GM23248 (cell line): ENCODE results near the gene WWOX. TPM values are rescaled to one million over a fixed set of nuclear protein-coding genes. Genes with fewer than 3 reads are reported as not detected.

Experiments
- DNase-seq: peaks from one replicate; pipeline ENCODE4 v3.0.0-alpha.2; 2015
- H2AFZ ChIP-seq: fragments of 200-600 bp; sonication (generic); 2 replicates; pipeline ENCODE4 v1.6.1; 2016; ENCODE audit warnings: antibody characterized with exemption
- H3F3A ChIP-seq: fragments of 200-600 bp; sonication (generic); 2 replicates; pipeline ENCODE4 v1.6.1; 2016; ENCODE audit warnings: mild to moderate bottlenecking, antibody characterized with exemption, mixed run types; ENCODE audit not compliant: insufficient read depth
- H3K27ac ChIP-seq: fragments of 200-600 bp; sonication (generic); 2 replicates; pipeline ENCODE4 v1.5.1; 2016; ENCODE audit warnings: mild to moderate bottlenecking
- H3K27me3 ChIP-seq: fragments of 200-600 bp; sonication (generic); replicated peaks from 2 replicates; pipeline ENCODE4 v1.6.1; 2016; ENCODE audit warnings: mild to moderate bottlenecking; ENCODE audit not compliant: insufficient read depth
- H3K36me3 ChIP-seq: fragments of 200-600 bp; sonication (generic); 2 replicates; pipeline ENCODE4 v1.6.1; 2016; ENCODE audit warnings: low read depth, mild to moderate bottlenecking
- H3K4me1 ChIP-seq: fragments of 200-600 bp; sonication (generic); 2 replicates; pipeline ENCODE4 v1.6.1; 2016; ENCODE audit warnings: mild to moderate bottlenecking; ENCODE audit not compliant: insufficient read depth
- H3K4me2 ChIP-seq: fragments of 200-600 bp; sonication (generic); one replicate; pipeline ENCODE4 v1.6.1; 2016; ENCODE audit warnings: mild to moderate bottlenecking; ENCODE audit not compliant: unreplicated experiment
- H3K4me3 ChIP-seq: fragments of 200-600 bp; sonication (generic); 2 replicates; pipeline ENCODE4 v1.5.1; 2016; ENCODE audit warnings: mild to moderate bottlenecking
- H3K79me2 ChIP-seq: fragments of 200-600 bp; sonication (generic); 2 replicates; pipeline ENCODE4 v1.6.1; 2016; ENCODE audit warnings: mild to moderate bottlenecking; ENCODE audit not compliant: insufficient read depth
- H3K9ac ChIP-seq: fragments of 200-600 bp; sonication (generic); 2 replicates; pipeline ENCODE4 v1.6.1; 2016; ENCODE audit warnings: mild to moderate bottlenecking
- H3K9me2 ChIP-seq: fragments of 200-600 bp; sonication (generic); 2 replicates; pipeline ENCODE4 v1.6.1; 2016; ENCODE audit warnings: mixed run types, mild to moderate bottlenecking, moderate library complexity; ENCODE audit not compliant: insufficient read depth
- H3K9me3 ChIP-seq: fragments of 200-600 bp; sonication (generic); one replicate; pipeline ENCODE4 v1.6.1; 2017; ENCODE audit warnings: low read depth
- H4K20me1 ChIP-seq: fragments of 200-600 bp; sonication (generic); 2 replicates; pipeline ENCODE4 v1.6.0; 2016; ENCODE audit not compliant: insufficient read depth
- EZH2 ChIP-seq: fragments of 200-600 bp; sonication (generic); IDR thresholded peaks from 2 replicates; pipeline ENCODE4 v1.6.1; 2018; ENCODE audit warnings: antibody characterized with exemption, mild to moderate bottlenecking; ENCODE audit not compliant: insufficient read depth, poor library complexity, severe bottlenecking
- EZH2phosphoT487 ChIP-seq: fragments of 200-600 bp; sonication (generic); IDR thresholded peaks from 2 replicates; pipeline ENCODE4 v1.6.1; 2018; ENCODE audit warnings: antibody characterized with exemption, moderate library complexity, mild to moderate bottlenecking, low read depth; ENCODE audit not compliant: insufficient read depth
- WGBS, 2 experiments: methylation state at CpG; one replicate each; pipeline ENCODE4 v1.1.6; 2015 to 2017; ENCODE audit warnings: low lambda C conversion rate in 2 of 2, low coverage in 1 of 2; ENCODE audit errors: missing lambda C conversion rate in 2 of 2; 5-methylcytosine and 5-hydroxymethylcytosine counted together
- in situ Hi-C: fragments of 300-500 bp; cut with MboI; formaldehyde crosslinking; loops from 2 replicates; pipeline ENCODE4 v1.15.0; 2020
- polyA plus RNA-seq: library from polyadenylated mRNA; unstranded; fragments of >200 nt; fragmentation: Nextera tagmentation; extraction: Ambion mirVana; gene quantifications from 2 replicates; pipeline ENCODE4 v1.2.1, GENCODE V29; 2016
- total RNA-seq: library from RNA; depleted of rRNA; stranded (reverse); fragments of >200 nt; shearing (Covaris generic); gene quantifications from 2 replicates; pipeline ENCODE4 v1.2.3, GENCODE V29; 2014

Gene WWOX
- total and polyA plus RNA-seq, 2 experiments from 2014 or later: 4.5 to 6.6 TPM

DNA sequence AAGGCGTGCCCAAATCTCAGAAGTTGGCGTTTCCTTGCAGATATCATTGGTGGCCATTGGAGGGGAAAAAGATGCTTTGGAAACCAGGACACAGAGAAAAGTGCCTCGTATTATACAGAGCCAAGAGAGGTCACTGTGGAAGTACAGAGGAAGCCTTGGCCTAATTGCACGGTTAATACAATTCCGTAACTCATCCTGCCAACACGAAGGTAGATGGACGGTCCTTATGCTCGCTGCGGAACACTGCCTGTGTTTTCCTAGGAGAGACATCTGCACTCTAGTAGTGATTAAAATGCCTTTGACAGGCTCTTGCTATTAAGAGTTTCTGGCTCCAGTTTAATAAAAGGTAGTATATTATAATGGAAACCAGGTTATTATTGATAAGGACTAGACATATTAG, 536.4 kb downstream of the WWOX start:
- H3K4me3 ChIP-seq: no peak overlapping the region
- 67 to 69% methylated on average over 9 of the region's 9 CpGs for WGBS, 2 experiments
- no peaks in the 10 kb centered on the region for H3K36me3 ChIP-seq
- no peak overlapping the region for H2AFZ ChIP-seq
- H3K4me1 ChIP-seq: no peaks in the 10 kb centered on the region
- H3K9ac ChIP-seq: no peak overlapping the region
- H3K79me2 ChIP-seq: no peaks in the 10 kb centered on the region
- DNase-seq: no peak
- no peaks in the 10 kb centered on the region for H4K20me1 ChIP-seq
- no peaks in the 10 kb centered on the region for H3K9me3 ChIP-seq
- TF ChIP-seq EZH2phosphoT487 (no peak), EZH2 (no peak)
- H3F3A ChIP-seq: no peaks in the 10 kb centered on the region
- in situ Hi-C loops: no loop called here
- H3K27ac ChIP-seq: no peak overlapping the region
- H3K9me2 ChIP-seq: no peaks in the 10 kb centered on the region
- no peaks in the 10 kb centered on the region for H3K27me3 ChIP-seq
- H3K4me2 ChIP-seq: no peak overlapping the region

DNA sequence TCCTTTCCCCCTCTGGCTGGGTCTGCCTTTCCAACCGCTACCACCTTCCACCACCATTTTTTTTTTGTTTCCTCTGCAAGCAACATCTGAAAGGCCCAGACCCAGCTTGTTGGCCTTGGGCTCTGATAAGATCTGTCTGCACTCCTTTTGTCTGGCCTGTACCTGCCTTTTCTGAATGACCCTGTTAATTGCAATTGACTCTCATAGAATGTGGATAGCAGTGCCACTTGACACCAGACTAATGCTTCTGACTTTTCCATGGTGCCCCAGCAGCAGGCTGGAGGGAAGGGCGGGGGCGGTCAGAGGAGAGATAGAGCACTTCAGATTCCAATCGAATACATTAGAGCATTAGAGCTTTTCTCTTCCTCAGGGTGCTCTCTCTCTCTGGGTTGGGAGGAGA, 538.9 kb downstream of the WWOX start:
- in situ Hi-C loops: no loop called here

DNA sequence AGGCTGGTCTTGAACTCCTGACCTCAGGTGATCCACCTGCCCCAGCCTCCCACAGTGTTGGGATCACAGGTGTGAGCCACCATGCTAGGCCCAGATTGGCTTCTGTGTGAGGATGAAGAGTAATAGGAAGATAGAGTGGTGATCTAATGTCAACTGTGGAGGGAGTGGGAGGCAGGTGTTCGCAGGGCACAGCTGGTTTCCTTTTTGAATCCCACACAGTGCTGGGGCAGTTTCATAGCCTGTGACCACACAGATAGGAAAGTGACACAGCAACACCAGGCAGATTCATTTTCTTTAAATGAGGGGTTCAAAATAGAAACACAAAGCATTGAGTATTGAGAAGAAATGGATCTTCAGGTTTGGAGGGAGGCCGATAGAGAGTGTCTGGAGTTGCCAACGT, 540.3 kb downstream of the WWOX start:
- no peak for TF ChIP-seq EZH2
- no peak for TF ChIP-seq EZH2phosphoT487
- Histone ChIP-seq H3K9me3 (no peaks in the 10 kb centered on the region), H3K27ac (no peak overlapping the region), H3F3A (no peaks in the 10 kb centered on the region), H3K4me2 (no peak overlapping the region), H3K9ac (no peak overlapping the region), H3K4me3 (no peak overlapping the region), H4K20me1 (no peaks in the 10 kb centered on the region), H3K9me2 (no peaks in the 10 kb centered on the region), H3K36me3 (no peaks in the 10 kb centered on the region), H3K27me3 (no peaks in the 10 kb centered on the region), H3K79me2 (no peaks in the 10 kb centered on the region), H3K4me1 (no peaks in the 10 kb centered on the region), H2AFZ (no peak overlapping the region)
- in situ Hi-C loops: no loop called here
- WGBS, 2 experiments: 58 to 61% methylated on average over 3 of the region's 3 CpGs
- no peak for DNase-seq

More for the DNA sequence above, 538.9 kb downstream of the WWOX start:
- H3K9me2 ChIP-seq: no peaks in the 10 kb centered on the region
- no peak overlapping the region for H3K4me2 ChIP-seq
- H3K4me3 ChIP-seq: no peak overlapping the region
- no peaks in the 10 kb centered on the region for H3K4me1 ChIP-seq
- H3K27ac ChIP-seq: no peak overlapping the region
- no peaks in the 10 kb centered on the region for H3K27me3 ChIP-seq
- H2AFZ ChIP-seq: no peak overlapping the region
- no peaks in the 10 kb centered on the region for H3K79me2 ChIP-seq
- no peaks in the 10 kb centered on the region for H4K20me1 ChIP-seq
- TF ChIP-seq EZH2 (no peak), EZH2phosphoT487 (no peak)
- no peak overlapping the region for H3K9ac ChIP-seq
- DNase-seq: no peak
- H3K36me3 ChIP-seq: no peaks in the 10 kb centered on the region
- H3F3A ChIP-seq: no peaks in the 10 kb centered on the region
- 45 to 48% methylated on average over 4 of the region's 4 CpGs for WGBS, 2 experiments
- no peaks in the 10 kb centered on the region for H3K9me3 ChIP-seq

DNA sequence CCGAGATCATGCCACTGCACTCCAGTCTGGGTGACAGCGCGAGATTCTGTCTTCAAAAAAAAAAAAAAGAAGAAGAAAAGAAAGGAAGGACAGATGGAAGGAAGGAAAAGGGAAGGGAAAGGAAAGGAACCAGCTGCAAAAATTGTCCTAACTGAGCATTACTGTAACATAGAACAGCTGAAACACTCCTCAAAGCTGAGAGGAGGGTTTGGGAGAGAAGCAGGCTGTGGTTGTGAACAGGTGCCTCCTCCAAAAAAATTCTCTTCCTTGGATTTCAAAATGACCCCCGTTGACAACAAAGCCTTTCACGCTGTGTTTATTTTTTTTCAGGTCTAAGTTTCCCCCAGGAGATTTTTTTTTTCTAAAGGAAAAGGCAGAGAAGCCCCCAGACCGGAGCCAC, 541.4 kb downstream of the WWOX start:
- 60 to 63% methylated on average over 6 of the region's 6 CpGs for WGBS, 2 experiments
- Histone ChIP-seq H3K79me2 (no peaks in the 10 kb centered on the region), H3F3A (no peaks in the 10 kb centered on the region), H3K9ac (no peak overlapping the region), H4K20me1 (no peaks in the 10 kb centered on the region), H3K27me3 (no peaks in the 10 kb centered on the region), H3K4me3 (no peak overlapping the region), H3K4me1 (no peaks in the 10 kb centered on the region), H3K4me2 (no peak overlapping the region), H3K9me3 (no peaks in the 10 kb centered on the region), H3K36me3 (no peaks in the 10 kb centered on the region), H3K27ac (no peak overlapping the region), H2AFZ (no peak overlapping the region), H3K9me2 (no peaks in the 10 kb centered on the region)
- no peak for DNase-seq
- no peak for TF ChIP-seq EZH2
- no peak for TF ChIP-seq EZH2phosphoT487
- in situ Hi-C loops: no loop called here

DNA sequence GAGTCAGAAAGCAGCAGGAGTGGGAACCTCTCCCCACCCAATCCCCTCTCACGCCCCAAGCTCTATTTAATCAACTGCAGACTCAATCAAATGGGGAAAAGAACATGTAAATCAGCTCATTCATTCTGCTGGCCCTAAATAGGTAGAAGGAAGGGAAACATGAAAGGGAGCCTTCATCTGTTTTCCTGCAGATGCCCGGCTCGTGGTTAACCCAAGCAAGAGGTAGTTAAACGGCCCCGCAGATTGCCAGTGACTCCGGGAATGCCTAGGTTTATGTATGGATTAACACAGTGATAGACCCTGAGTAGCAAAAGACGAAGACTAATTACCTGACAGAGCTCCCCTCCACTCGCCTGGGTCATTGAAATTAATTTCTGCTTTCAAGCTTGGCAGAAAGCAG, 542.0 kb downstream of the WWOX start:
- no peak overlapping the region for H2AFZ ChIP-seq
- H3K4me3 ChIP-seq: no peak overlapping the region
- H3K79me2 ChIP-seq: no peaks in the 10 kb centered on the region
- in situ Hi-C loops: no loop called here
- 57 to 59% methylated on average over 8 of the region's 8 CpGs for WGBS, 2 experiments
- H3K9me2 ChIP-seq: no peaks in the 10 kb centered on the region
- TF ChIP-seq EZH2phosphoT487 (no peak), EZH2 (no peak)
- no peaks in the 10 kb centered on the region for H4K20me1 ChIP-seq
- no peak for DNase-seq
- H3K9ac ChIP-seq: no peak overlapping the region
- H3K9me3 ChIP-seq: no peaks in the 10 kb centered on the region
- H3K4me2 ChIP-seq: no peak overlapping the region
- H3K36me3 ChIP-seq: no peaks in the 10 kb centered on the region
- H3K4me1 ChIP-seq: no peaks in the 10 kb centered on the region
- no peaks in the 10 kb centered on the region for H3F3A ChIP-seq
- H3K27me3 ChIP-seq: no peaks in the 10 kb centered on the region
- H3K27ac ChIP-seq: no peak overlapping the region
